ENCODE measurements around the gene CR1. TPM values are rescaled to one million over a fixed set of nuclear protein-coding genes. Genes with fewer than 3 reads are reported as not detected.
A peak's percentile ranks its signal among the peaks of the same experiment; 100 is the strongest.

The CR1 gene
- total and polyA plus RNA-seq, 9 of the 15 experiments (the other 6 are each of a cell fraction or from before 2014, with no cell fraction given): 0.07 to 0.47 (median 0.18) TPM

GRCh38 chr1:207500306-207500705, 4.3 kb downstream of the CR1 start (continued):
- no peak for TF ChIP-seq HNRNPK (IDR thresholded peaks at IDR 0.05; ENCODE audit: low read depth, low read length, poor library complexity, severe bottlenecking)
- no peak for TF ChIP-seq ZNF124 (CRISPR knock-in tag; IDR thresholded peaks at IDR 0.05)
- TF ChIP-seq, protein P1, sequence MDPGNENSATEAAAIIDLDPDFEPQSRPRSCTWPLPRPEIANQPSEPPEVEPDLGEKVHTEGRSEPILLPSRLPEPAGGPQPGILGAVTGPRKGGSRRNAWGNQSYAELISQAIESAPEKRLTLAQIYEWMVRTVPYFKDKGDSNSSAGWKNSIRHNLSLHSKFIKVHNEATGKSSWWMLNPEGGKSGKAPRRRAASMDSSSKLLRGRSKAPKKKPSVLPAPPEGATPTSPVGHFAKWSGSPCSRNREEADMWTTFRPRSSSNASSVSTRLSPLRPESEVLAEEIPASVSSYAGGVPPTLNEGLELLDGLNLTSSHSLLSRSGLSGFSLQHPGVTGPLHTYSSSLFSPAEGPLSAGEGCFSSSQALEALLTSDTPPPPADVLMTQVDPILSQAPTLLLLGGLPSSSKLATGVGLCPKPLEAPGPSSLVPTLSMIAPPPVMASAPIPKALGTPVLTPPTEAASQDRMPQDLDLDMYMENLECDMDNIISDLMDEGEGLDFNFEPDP (CRISPR knock-in tag; IDR thresholded peaks at IDR 0.05): no peak
- TF ChIP-seq ZNF12 (CRISPR knock-in tag; IDR thresholded peaks at IDR 0.05): no peak
- TF ChIP-seq SAFB (IDR thresholded peaks at IDR 0.05; ENCODE audit: borderline replicate concordance, low read depth, low read length): no peak
- TF ChIP-seq CHD1 (IDR thresholded peaks at IDR 0.05; ENCODE audit: low read length): no peak
- TF ChIP-seq ZC3H4 (CRISPR knock-in tag; IDR thresholded peaks at IDR 0.05; ENCODE audit: borderline replicate concordance): no peak
- no peak for TF ChIP-seq ZNF77 (CRISPR knock-in tag; IDR thresholded peaks at IDR 0.05)
- no peak for TF ChIP-seq CBX5 (IDR thresholded peaks at IDR 0.05; ENCODE audit: borderline replicate concordance, low read depth)
- peak; percentile 27; the same call in 1 of the 2 replicates for TF ChIP-seq PKNOX1 (IDR thresholded peaks at IDR 0.05)
- no peak for TF ChIP-seq ZNF175 (CRISPR knock-in tag; IDR thresholded peaks at IDR 0.05; ENCODE audit: low read depth)
- TF ChIP-seq NCOA4 (IDR thresholded peaks at IDR 0.05; ENCODE audit: partially characterized antibody): no peak
- TF ChIP-seq SOX6 (IDR thresholded peaks at IDR 0.05): peak; percentile 77
- no peak for TF ChIP-seq ZNF384 (IDR thresholded peaks at IDR 0.05; ENCODE audit: low read depth, low read length)
- no peak for TF ChIP-seq HMGXB4 (CRISPR knock-in tag; IDR thresholded peaks at IDR 0.05)
- no peak for TF ChIP-seq HDAC1 (IDR thresholded peaks at IDR 0.05)
- 0 out of 2 replicates have a peak, but pooled peaks have one; percentile 37 for TF ChIP-seq ZNF274 (IDR thresholded peaks at IDR 0.05; ENCODE audit: borderline replicate concordance, low read depth, low read length)
- no peak for TF ChIP-seq ESRRA (IDR thresholded peaks at IDR 0.05; ENCODE audit: borderline replicate concordance, low read depth)
- no peak for TF ChIP-seq ZNF766 (CRISPR knock-in tag; conservative IDR thresholded peaks at IDR 0.05)
- TF ChIP-seq MNT (conservative IDR thresholded peaks at IDR 0.05): 0 out of 4 replicates have a peak, but pooled peaks of 1 of the 2 experiments have one; percentile 6
- TF ChIP-seq SMARCE1 (IDR thresholded peaks at IDR 0.05): 0 out of 2 replicates have a peak, but pooled peaks have one; percentile 36
- TF ChIP-seq NR2F6 (CRISPR knock-in tag; IDR thresholded peaks at IDR 0.05): no peak
- TF ChIP-seq CREM (IDR thresholded peaks at IDR 0.05; ENCODE audit: low read depth): peak; percentile 38
- TF ChIP-seq GTF2F1 (IDR thresholded peaks at IDR 0.05; ENCODE audit: low read depth, low read length): no peak
- no peak for TF ChIP-seq PCBP2 (IDR thresholded peaks at IDR 0.05; ENCODE audit: low read depth, low read length, poor library complexity, severe bottlenecking)
- TF ChIP-seq ZNF143 (CRISPR knock-in tag; IDR thresholded peaks at IDR 0.05): no peak
